Measurements from ENCODE around the gene TAS2R60.

GRCh38 chr7:143480501-143480900 lies 37.2 kb downstream of the TAS2R60 start:
- no peak for TF ChIP-seq CTCF (IDR thresholded peaks at IDR 0.05)
- no peak for TF ChIP-seq JUN (CRISPR knock-in tag; IDR thresholded peaks at IDR 0.05)
- no peak for TF ChIP-seq TEAD4 (CRISPR knock-in tag; IDR thresholded peaks at IDR 0.05)
- no peak for TF ChIP-seq TP53 (CRISPR knock-in tag; IDR thresholded peaks at IDR 0.05)
- TF ChIP-seq MXD4 (CRISPR knock-in tag; IDR thresholded peaks at IDR 0.05; ENCODE audit: borderline replicate concordance) = no peak
- no peak for TF ChIP-seq USF2 (CRISPR knock-in tag; IDR thresholded peaks at IDR 0.05)
- TF ChIP-seq SP1 (CRISPR knock-in tag; conservative IDR thresholded peaks at IDR 0.05) = no peak
- TF ChIP-seq NR2C2 (CRISPR knock-in tag; IDR thresholded peaks at IDR 0.05) = no peak
- no peak for TF ChIP-seq MAX (CRISPR knock-in tag; IDR thresholded peaks at IDR 0.05)
- no peak for TF ChIP-seq MLX (CRISPR knock-in tag; IDR thresholded peaks at IDR 0.05)
- TF ChIP-seq ZNF232 (CRISPR knock-in tag; IDR thresholded peaks at IDR 0.05) = no peak
- no peak for TF ChIP-seq ATF3 (CRISPR knock-in tag; conservative IDR thresholded peaks at IDR 0.05)
- no peak for TF ChIP-seq ZNF423 (CRISPR knock-in tag; IDR thresholded peaks at IDR 0.05)

Measured in WTC11 (cell line).